ENCODE results near the gene MAP6D1.

GRCh38 chr3:183807209-183807728 is 18.1 kb downstream of the MAP6D1 start:
- TF ChIP-seq CTCF (conservative IDR thresholded peaks at IDR 0.05; ENCODE audit: low read depth, low read length), result no peak
- TF ChIP-seq NFE2L2 (IDR thresholded peaks at IDR 0.05; ENCODE audit: low read depth, low read length), result no peak
- TF ChIP-seq RAD21 (IDR thresholded peaks at IDR 0.05; ENCODE audit: low read length), result no peak

Measured in IMR-90 (cell line).